ENCODE results near the gene PRF1. TPM values are rescaled to one million over a fixed set of nuclear protein-coding genes. Genes with fewer than 3 reads are reported as not detected.

Gene PRF1
- total and polyA plus RNA-seq, 2 donors (not counting 1 experiment from before 2014, with no cell fraction given) = 1.0 to 1.9 TPM

DNA sequence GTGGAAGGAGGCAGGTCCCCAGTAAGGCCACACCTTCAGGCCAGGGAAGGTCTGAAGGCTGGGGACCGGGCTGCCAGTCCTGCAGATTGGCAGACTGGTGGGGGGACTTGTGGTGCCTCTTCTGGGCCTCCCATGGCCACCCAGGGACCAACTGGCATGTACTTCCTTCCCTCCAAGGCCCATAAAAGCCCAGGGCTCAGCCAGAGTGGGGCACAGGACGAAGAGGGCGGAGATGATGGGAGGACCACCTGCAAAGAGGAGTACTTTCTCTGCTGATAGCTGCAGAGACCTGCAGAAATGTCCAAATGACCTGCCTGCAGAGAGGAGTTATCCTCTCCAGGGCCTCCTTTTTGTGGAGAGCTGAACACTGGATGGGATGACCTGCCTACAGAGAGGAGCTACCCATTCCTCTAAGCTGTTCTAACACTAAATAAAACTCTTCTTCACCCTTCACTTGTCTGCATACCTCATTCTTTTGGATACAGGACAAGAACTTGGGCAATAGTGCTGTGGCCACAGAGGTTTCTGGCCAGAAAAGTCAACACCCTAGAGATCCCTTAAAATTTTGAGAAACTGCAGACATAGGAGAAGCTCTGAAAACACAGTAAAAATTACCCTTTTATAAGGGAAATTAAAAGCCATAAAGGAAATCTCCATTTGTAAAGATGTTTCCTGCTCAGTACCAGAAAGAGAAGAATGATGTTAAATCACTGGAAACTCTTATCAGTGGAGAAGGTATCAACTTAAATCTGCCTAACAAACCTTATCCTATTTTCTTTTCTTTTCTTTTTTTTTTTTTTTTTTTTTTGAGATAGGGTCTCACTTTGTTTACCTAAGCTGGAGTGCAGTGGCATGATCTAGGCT, 20.7 kb upstream of the PRF1 start:
- WGBS (ENCODE audit: insufficient coverage) = 84% methylated on average over 3 of the region's 3 CpGs
- no peaks in the 10 kb centered on the region for H3K79me2 ChIP-seq (ENCODE audit: control insufficient read depth, insufficient read depth, low read length)
- Mint-ChIP-seq H3K4me1 (no peaks in the 10 kb centered on the region), H3K9me3 (ENCODE audit: insufficient read depth) (peaks cover 11% of the 10 kb centered on the region), H3K27ac (no peak overlapping the region), H3K4me3 (no peak overlapping the region), H3K27me3 (peaks cover 14% of the 10 kb centered on the region)
- H3K9me3 ChIP-seq (ENCODE audit: control extremely low read depth in 1 of 3, control insufficient read depth in 2 of 3, insufficient read depth in 1 of 3, low read length in 2 of 3) = peaks cover 0 to 21% (median 9%) of the 10 kb centered on the region in 3 donors
- H3K4me1 ChIP-seq (ENCODE audit: control insufficient read depth in 2 of 2, insufficient read depth in 2 of 2, low read length in 2 of 2) = no peaks in the 10 kb centered on the region
- H3K4me2 ChIP-seq (replicated peaks; ENCODE audit: low read depth, low read length, poor library complexity, severe bottlenecking) = no peak overlapping the region
- no peak for DNase-seq
- no peaks in the 10 kb centered on the region for H3K36me3 ChIP-seq (replicated peaks in 1 of 2; ENCODE audit: control extremely low read depth in 1 of 2, control insufficient read depth in 1 of 2, extremely low read depth in 1 of 2, insufficient read depth in 2 of 2, low read length in 1 of 2)
- no peak for ATAC-seq (ENCODE audit: low read depth)
- intact Hi-C loops (cut with micrococcal nuclease) = no loop called here
- no peak overlapping the region for H3K9ac ChIP-seq (ENCODE audit: low read length)
- CTCF ChIA-PET = no interaction called here
- H2AFZ ChIP-seq (ENCODE audit: insufficient read depth, low read depth, low read length, poor library complexity, severe bottlenecking) = no peak overlapping the region
- no peak for TF ChIP-seq EZH2 (IDR thresholded peaks at IDR 0.05; ENCODE audit: borderline replicate concordance, insufficient read depth, low read depth, low read length, poor library complexity, severe bottlenecking)
- TF ChIP-seq, protein P1, sequence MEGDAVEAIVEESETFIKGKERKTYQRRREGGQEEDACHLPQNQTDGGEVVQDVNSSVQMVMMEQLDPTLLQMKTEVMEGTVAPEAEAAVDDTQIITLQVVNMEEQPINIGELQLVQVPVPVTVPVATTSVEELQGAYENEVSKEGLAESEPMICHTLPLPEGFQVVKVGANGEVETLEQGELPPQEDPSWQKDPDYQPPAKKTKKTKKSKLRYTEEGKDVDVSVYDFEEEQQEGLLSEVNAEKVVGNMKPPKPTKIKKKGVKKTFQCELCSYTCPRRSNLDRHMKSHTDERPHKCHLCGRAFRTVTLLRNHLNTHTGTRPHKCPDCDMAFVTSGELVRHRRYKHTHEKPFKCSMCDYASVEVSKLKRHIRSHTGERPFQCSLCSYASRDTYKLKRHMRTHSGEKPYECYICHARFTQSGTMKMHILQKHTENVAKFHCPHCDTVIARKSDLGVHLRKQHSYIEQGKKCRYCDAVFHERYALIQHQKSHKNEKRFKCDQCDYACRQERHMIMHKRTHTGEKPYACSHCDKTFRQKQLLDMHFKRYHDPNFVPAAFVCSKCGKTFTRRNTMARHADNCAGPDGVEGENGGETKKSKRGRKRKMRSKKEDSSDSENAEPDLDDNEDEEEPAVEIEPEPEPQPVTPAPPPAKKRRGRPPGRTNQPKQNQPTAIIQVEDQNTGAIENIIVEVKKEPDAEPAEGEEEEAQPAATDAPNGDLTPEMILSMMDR (IDR thresholded peaks at IDR 0.05) = no peak
- no peak overlapping the region for H3K27ac ChIP-seq (ENCODE audit: low read length in 2 of 2)
- no peaks in the 10 kb centered on the region for H4K20me1 ChIP-seq (ENCODE audit: control insufficient read depth, insufficient read depth, low read length, poor library complexity, severe bottlenecking)
- H3K27me3 ChIP-seq (replicated peaks in 1 of 4; ENCODE audit: control extremely low read depth in 1 of 4, control insufficient read depth in 3 of 4, insufficient read depth in 4 of 4, low read length in 3 of 4) = peaks cover 0 to 4% (median 0%) of the 10 kb centered on the region in 4 experiments
- POLR2A ChIA-PET = no interaction called here
- no peak overlapping the region for H3K4me3 ChIP-seq (ENCODE audit: control extremely low read depth in 1 of 5, extremely low read depth in 1 of 5, insufficient read depth in 1 of 5, low read depth in 2 of 5, low read length in 4 of 5)

- no peaks in the 10 kb centered on the region for H4K20me1 ChIP-seq (ENCODE audit: control insufficient read depth, insufficient read depth, low read length, poor library complexity, severe bottlenecking)
- H3K27me3 ChIP-seq (replicated peaks in 1 of 4; ENCODE audit: control extremely low read depth in 1 of 4, control insufficient read depth in 3 of 4, insufficient read depth in 4 of 4, low read length in 3 of 4) = peaks cover 0 to 4% (median 0%) of the 10 kb centered on the region in 4 experiments
- H3K27ac ChIP-seq (ENCODE audit: low read length in 2 of 2) = no peak overlapping the region
- no peak for ATAC-seq (ENCODE audit: low read depth)
- H3K4me3 Mint-ChIP-seq = no peak overlapping the region
- no peaks in the 10 kb centered on the region for H3K4me1 ChIP-seq (ENCODE audit: control insufficient read depth in 2 of 2, insufficient read depth in 2 of 2, low read length in 2 of 2)
- H3K79me2 ChIP-seq (ENCODE audit: control insufficient read depth, insufficient read depth, low read length) = no peaks in the 10 kb centered on the region
- peaks cover 11% of the 10 kb centered on the region for H3K9me3 Mint-ChIP-seq (ENCODE audit: insufficient read depth)
- no peaks in the 10 kb centered on the region for H3K36me3 ChIP-seq (replicated peaks in 1 of 2; ENCODE audit: control extremely low read depth in 1 of 2, control insufficient read depth in 1 of 2, extremely low read depth in 1 of 2, insufficient read depth in 2 of 2, low read length in 1 of 2)
- H3K27ac Mint-ChIP-seq = no peak overlapping the region
- no peak overlapping the region for H2AFZ ChIP-seq (ENCODE audit: insufficient read depth, low read depth, low read length, poor library complexity, severe bottlenecking)
- no peak overlapping the region for H3K4me3 ChIP-seq (ENCODE audit: control extremely low read depth in 1 of 5, extremely low read depth in 1 of 5, insufficient read depth in 1 of 5, low read depth in 2 of 5, low read length in 4 of 5)
- DNase-seq = no peak
- no peak overlapping the region for H3K9ac ChIP-seq (ENCODE audit: low read length)
- intact Hi-C loops (cut with micrococcal nuclease) = no loop called here
- 85% methylated on average over 3 of the region's 3 CpGs for WGBS (ENCODE audit: insufficient coverage)
- no peak for TF ChIP-seq EZH2 (IDR thresholded peaks at IDR 0.05; ENCODE audit: borderline replicate concordance, insufficient read depth, low read depth, low read length, poor library complexity, severe bottlenecking)
- TF ChIP-seq, protein P1 (IDR thresholded peaks at IDR 0.05) = no peak
- H3K4me1 Mint-ChIP-seq = no peaks in the 10 kb centered on the region
- ChIA-PET POLR2A (no interaction called here), CTCF (no interaction called here)
- H3K27me3 Mint-ChIP-seq = peaks cover 14% of the 10 kb centered on the region
- H3K4me2 ChIP-seq (replicated peaks; ENCODE audit: low read depth, low read length, poor library complexity, severe bottlenecking) = no peak overlapping the region
- peaks cover 0 to 21% (median 9%) of the 10 kb centered on the region in 3 donors for H3K9me3 ChIP-seq (ENCODE audit: control extremely low read depth in 1 of 3, control insufficient read depth in 2 of 3, insufficient read depth in 1 of 3, low read length in 2 of 3)
Measured at GRCh38 chr10:70622541-70622940, 20.0 kb upstream of the PRF1 start.
